ENCODE results near the gene OR2T3. TPM values are rescaled to one million over a fixed set of nuclear protein-coding genes. Genes with fewer than 3 reads are reported as not detected.
"Not testable (repeated sequence)": the region's sequence is repeated elsewhere in the genome, so short reads cannot be mapped to it uniquely, and the experiment has no call there.

OR2T3 gene
- total RNA-seq, 2 donors from 2014 or later = not detected

DNA sequence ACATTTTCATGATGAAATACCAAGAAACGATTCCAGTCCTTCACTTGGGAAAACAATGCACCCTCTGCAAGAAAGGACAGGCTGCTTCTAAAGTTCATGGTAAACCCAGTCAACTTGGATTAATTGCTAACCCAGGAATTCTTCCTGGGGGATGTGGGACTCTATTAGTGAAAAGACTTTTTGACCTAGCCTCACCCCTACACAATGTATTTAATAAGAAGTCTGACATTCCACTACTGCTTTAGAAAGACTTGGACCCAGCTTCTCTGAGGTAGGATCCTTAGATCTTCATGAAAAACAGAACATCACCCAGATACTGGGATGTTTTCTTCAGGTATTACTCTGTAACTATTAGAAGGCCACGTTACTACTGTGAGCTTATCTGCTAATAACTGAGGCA, 27.8 kb upstream of the OR2T3 start, which contains the start of gene OR2T2:
OR2T2 (plus strand) TSS at position 239 of the 400 bp plus-strand sequence. CDS start 7,161 bp downstream, outside the sequence.
- WGBS, 2 donors = 37 to 44% methylated on average over 1 of the region's 2 CpGs
- H3K27me3 ChIP-seq; H3K9me3 ChIP-seq; DNase-seq; H3K4me1 ChIP-seq; H3K27ac ChIP-seq; H3K4me3 ChIP-seq; H3K36me3 ChIP-seq (replicated peaks in 1 of 2; ENCODE audit: insufficient read depth in 1 of 2, low read depth in 2 of 2); intact Hi-C loops (cut with DNase I): not testable (repeated sequence)
- peak; percentile 27 for ATAC-seq

DNA sequence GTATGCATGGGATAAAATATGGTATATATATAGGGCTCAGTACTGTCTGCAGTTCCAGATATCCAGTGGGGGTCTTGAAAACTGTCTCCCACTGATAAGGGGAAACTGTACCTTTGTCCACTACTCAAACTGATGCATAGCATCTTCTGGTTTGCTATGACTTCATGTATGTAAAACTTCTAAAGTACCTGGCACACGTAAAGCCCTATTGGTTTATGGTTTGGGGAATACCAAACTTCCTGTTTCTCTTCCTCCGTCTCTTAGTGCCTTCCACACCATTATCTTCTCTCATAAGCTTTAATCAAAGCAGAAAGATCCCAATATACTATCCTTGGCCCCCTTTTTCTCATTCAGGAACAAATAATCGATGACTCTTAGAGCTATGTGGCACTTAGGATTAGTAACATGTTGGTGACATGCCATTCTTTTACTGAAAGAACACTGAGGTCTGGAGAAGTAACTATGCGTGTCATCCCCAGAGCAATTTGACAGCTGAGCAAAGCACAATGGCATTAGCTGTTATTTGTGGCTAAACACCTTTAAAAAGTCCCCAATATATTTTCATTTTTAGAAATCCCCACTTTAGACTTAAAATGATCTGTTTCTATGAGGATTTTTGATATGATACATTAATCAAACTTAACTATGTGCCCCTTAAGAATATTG, 24.6 kb upstream of the OR2T3 start:
- H3K27me3 ChIP-seq; intact Hi-C loops (cut with DNase I); H3K27ac ChIP-seq; H3K4me1 ChIP-seq; DNase-seq; H3K4me3 ChIP-seq; ATAC-seq; H3K9me3 ChIP-seq; H3K36me3 ChIP-seq (replicated peaks in 1 of 2; ENCODE audit: insufficient read depth in 1 of 2, low read depth in 2 of 2): not testable (repeated sequence)
- WGBS, 2 donors = no CpG with 5 or more reads among the region's 4 CpGs

DNA sequence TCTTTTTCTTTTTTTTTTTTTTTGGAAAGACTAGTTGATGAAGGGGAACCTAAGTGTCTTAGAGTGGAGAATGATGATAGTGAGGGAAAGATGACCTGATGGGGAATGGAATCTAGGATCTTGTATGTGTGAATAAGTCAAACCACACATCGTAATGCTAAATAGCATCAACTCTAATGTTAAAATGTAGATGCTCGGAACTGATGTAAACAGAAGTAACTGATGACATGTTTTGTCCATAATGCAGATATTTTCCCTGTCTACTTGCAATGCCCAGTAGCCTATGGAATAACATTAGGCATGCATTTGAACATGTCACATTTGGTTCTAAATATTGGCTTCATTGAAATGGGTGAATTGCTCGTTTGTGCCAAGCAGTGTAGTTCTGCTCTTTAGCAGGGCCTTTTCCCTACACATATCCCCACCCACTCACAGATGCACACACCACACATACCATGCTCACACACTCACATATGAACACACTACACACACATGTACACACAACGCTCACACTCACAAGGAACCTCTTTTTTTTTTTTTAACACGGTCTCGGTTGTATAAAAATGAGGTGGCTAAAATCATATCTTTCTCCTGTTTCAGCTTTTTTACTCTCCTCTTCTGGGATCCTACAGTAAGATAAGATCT, 23.2 kb upstream of the OR2T3 start:
- 75 to 78% methylated on average over 5 of the region's 6 CpGs for WGBS, 2 donors
- H3K4me3 ChIP-seq; H3K9me3 ChIP-seq; H3K36me3 ChIP-seq (replicated peaks in 1 of 2; ENCODE audit: insufficient read depth in 1 of 2, low read depth in 2 of 2); H3K4me1 ChIP-seq; ATAC-seq; H3K27me3 ChIP-seq; intact Hi-C loops (cut with DNase I); DNase-seq; H3K27ac ChIP-seq: not testable (repeated sequence)

DNA sequence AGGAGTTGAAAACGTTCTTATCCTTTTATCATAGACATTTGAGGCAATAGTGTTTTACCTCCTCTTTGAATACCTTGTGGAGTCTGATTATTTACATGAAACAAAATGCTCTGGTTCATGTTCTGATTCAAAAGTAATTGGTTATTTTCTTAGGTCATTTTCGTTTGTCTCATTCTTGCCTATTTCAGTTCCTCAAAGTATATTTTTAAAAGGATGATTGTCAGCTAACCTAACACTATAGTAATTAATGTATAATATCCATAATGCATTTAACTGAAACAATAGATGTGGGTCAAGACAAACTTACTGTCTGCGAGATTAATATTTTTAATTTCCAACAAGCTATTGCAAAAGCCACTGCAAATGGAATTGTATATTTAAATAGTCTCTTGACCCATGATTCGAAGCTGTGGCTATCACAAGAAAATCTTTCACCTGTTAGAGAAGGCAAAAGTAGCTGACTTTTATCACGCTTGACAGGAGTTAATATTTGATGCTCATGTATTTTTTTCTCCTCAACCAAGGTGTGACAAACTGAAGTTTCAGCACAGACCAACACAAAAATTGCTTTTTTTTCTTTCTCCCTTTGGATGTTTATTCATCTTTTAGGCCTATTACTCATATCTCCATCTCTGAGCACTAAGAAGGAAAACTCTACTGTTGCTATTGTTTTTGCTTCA, 22.5 kb upstream of the OR2T3 start:
- DNase-seq; ATAC-seq; H3K36me3 ChIP-seq (replicated peaks in 1 of 2; ENCODE audit: insufficient read depth in 1 of 2, low read depth in 2 of 2); H3K4me3 ChIP-seq; H3K4me1 ChIP-seq; H3K9me3 ChIP-seq; intact Hi-C loops (cut with DNase I); H3K27ac ChIP-seq; H3K27me3 ChIP-seq: not testable (repeated sequence)
- WGBS, 2 donors = 31 to 55% methylated on average over 2 of the region's 5 CpGs

DNA sequence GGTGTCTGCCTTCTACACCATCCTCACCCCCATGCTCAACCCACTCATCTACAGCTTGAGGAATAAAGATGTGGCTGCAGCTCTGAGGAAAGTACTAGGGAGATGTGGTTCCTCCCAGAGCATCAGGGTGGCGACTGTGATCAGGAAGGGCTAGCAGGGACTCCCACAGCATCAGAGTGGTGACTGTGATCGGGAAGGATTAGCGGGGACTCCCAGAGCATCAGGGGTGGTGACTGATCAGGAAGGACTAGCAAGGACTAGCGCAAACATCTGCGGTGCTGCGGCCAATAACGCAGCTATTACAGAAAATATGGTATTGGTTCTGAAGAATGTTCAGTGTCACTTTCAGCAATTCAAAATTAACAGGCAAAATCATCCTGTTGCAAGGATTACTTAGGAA, 19.5 kb upstream of the OR2T3 start:
- H3K27me3 ChIP-seq; ATAC-seq; H3K4me1 ChIP-seq; intact Hi-C loops (cut with DNase I); DNase-seq; H3K9me3 ChIP-seq; H3K27ac ChIP-seq; H3K36me3 ChIP-seq (replicated peaks in 1 of 2; ENCODE audit: insufficient read depth in 1 of 2, low read depth in 2 of 2); H3K4me3 ChIP-seq: not testable (repeated sequence)
- 70 to 79% methylated on average over 7 of the region's 7 CpGs for WGBS, 2 donors

DNA sequence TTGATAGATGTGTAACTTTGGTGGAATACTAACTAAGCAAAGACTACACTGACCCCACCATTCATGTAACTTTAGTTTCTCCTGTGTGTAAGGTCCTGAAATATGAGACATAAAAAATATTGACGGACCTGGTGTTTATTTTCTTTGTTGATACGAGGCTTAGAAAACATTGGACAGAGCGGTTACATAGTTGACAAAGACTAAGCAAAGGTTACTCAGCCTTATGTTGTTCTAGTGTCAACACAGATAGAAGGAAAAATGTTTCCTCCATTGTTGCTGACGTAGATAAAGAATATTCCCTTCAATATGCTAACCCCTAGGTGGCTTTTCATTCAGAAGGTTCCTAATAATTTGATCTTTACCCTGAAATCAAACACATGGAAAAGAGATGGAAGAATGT, 18.1 kb upstream of the OR2T3 start:
- intact Hi-C loops (cut with DNase I); H3K27ac ChIP-seq; H3K4me1 ChIP-seq; H3K27me3 ChIP-seq; H3K36me3 ChIP-seq (replicated peaks in 1 of 2; ENCODE audit: insufficient read depth in 1 of 2, low read depth in 2 of 2); DNase-seq; H3K4me3 ChIP-seq; H3K9me3 ChIP-seq: not testable (repeated sequence)
- ATAC-seq = peak; percentile 58
- 6 to 14% methylated on average over 2 to 3 of the region's 4 CpGs for WGBS, 2 donors

GRCh38 chr1:248456635-248457034, 16.5 kb upstream of the OR2T3 start:
- ATAC-seq; H3K27ac ChIP-seq; H3K36me3 ChIP-seq (replicated peaks in 1 of 2; ENCODE audit: insufficient read depth in 1 of 2, low read depth in 2 of 2); intact Hi-C loops (cut with DNase I); DNase-seq; H3K9me3 ChIP-seq; H3K4me3 ChIP-seq; H3K4me1 ChIP-seq; H3K27me3 ChIP-seq: not testable (repeated sequence)
- no CpG with 5 or more reads among the region's 2 CpGs for WGBS, 2 donors

- H3K36me3 ChIP-seq (replicated peaks in 1 of 2; ENCODE audit: insufficient read depth in 1 of 2, low read depth in 2 of 2); DNase-seq; ATAC-seq; H3K27ac ChIP-seq; intact Hi-C loops (cut with DNase I); H3K9me3 ChIP-seq; H3K27me3 ChIP-seq; H3K4me1 ChIP-seq; H3K4me3 ChIP-seq: not testable (repeated sequence)
- 51 to 64% methylated on average over 7 of the region's 7 CpGs for WGBS, 2 donors
Measured at GRCh38 chr1:248459117-248459516, 14.0 kb upstream of the OR2T3 start.

Measured in body of pancreas (tissue), 4 donors.